GM12878 (cell line): ENCODE data around the gene ALPK1. TPM values are rescaled to one million over a fixed set of nuclear protein-coding genes. Genes with fewer than 3 reads are reported as not detected.
A peak's percentile ranks its signal among the peaks of the same experiment; 100 is the strongest.

Experiments
- ATAC-seq: fragments of 200-7000 bp; cut with Tn5 transposase; 3 replicates; pipeline ENCODE4 v1.9.1; 2020; ENCODE audit warnings: mild to moderate bottlenecking, moderate library complexity
- BruUV-seq: library from RNA; stranded (reverse); fragments of 400-500 nt; replicated peaks from 2 replicates; lab custom pipeline; 2021; lab: Mats Ljungman, UMichigan
- CTCF ChIA-PET: fragments of 300-600 bp; sonication (Branson Sonifier 250); formaldehyde crosslinking; extraction: SDS; loops from one replicate; lab custom pipeline; 2021; ENCODE audit warnings: inconsistent platforms; lab: Yijun Ruan, JAX
- POLR2A ChIA-PET: fragments of 350-600 bp; formaldehyde crosslinking; extraction: SDS; loops from one replicate; lab custom pipeline; 2021; ENCODE audit warnings: inconsistent platforms; lab: Charles Lee
- RAD21 ChIA-PET: fragments of 300-600 bp; sonication (Branson Sonifier 250); formaldehyde crosslinking; loops from one replicate; lab custom pipeline; 2023; ENCODE audit warnings: antibody characterized with exemption; ENCODE audit not compliant: unreplicated experiment; lab: Charles Lee
- SMC1A ChIA-PET: fragments of 300-600 bp; sonication (Branson Sonifier 250); formaldehyde crosslinking; loops from one replicate; lab custom pipeline; 2023; ENCODE audit not compliant: unreplicated experiment, uncharacterized antibody; lab: Charles Lee
- DNase-seq: peaks from one replicate; pipeline ENCODE4 v3.0.0-alpha.2; 2011; ENCODE audit warnings: low read depth, low spot score
- FAIRE-seq: peaks from 3 replicates; lab custom pipeline; 2011; peaks lifted over from hg19 to GRCh38; lab: Jason Lieb, UNC
- H2AFZ ChIP-seq: 2 replicates; pipeline ENCODE4 v1.6.0; 2011; ENCODE audit warnings: low read depth, low read length, control low read depth; ENCODE audit not compliant: control insufficient read depth
- H3K27ac ChIP-seq: 2 replicates; pipeline ENCODE4 v1.5.1; 2011; ENCODE audit warnings: control low read depth; ENCODE audit not compliant: control insufficient read depth, insufficient read depth
- H3K27me3 ChIP-seq, 2 experiments: replicated peaks in 1 of 2; 2 replicates each; pipeline versions ENCODE4 v1.6.0 to v1.6.1; 2011; ENCODE audit warnings: low read length in 1 of 2; ENCODE audit not compliant: control insufficient read depth in 2 of 2, insufficient read depth in 2 of 2
- H3K36me3 ChIP-seq, 2 experiments: 2 replicates each; pipeline ENCODE4 v1.5.1; 2011; ENCODE audit warnings: low read length in 1 of 2; ENCODE audit not compliant: control insufficient read depth in 2 of 2, insufficient read depth in 2 of 2
- H3K4me1 ChIP-seq: 2 replicates; pipeline ENCODE4 v1.6.1; 2011; ENCODE audit warnings: mild to moderate bottlenecking, low read length, moderate library complexity, mixed read lengths; ENCODE audit not compliant: control insufficient read depth, insufficient read depth
- H3K4me2 ChIP-seq: 2 replicates; pipeline ENCODE4 v1.6.0; 2011; ENCODE audit warnings: control low read depth; ENCODE audit not compliant: control insufficient read depth, insufficient read depth
- H3K4me3 ChIP-seq: fragments of 200-600 bp; sonication (generic); 2 replicates; pipeline ENCODE4 v1.5.1; 2016
- H3K79me2 ChIP-seq: 2 replicates; pipeline ENCODE4 v1.6.0; 2011; ENCODE audit warnings: low read length; ENCODE audit not compliant: control insufficient read depth, insufficient read depth
- H3K9ac ChIP-seq: 2 replicates; pipeline ENCODE4 v1.8.0; 2011; ENCODE audit warnings: low read length, control low read depth, mixed read lengths; ENCODE audit not compliant: control insufficient read depth, insufficient read depth
- H3K9me3 ChIP-seq: replicated peaks from 3 replicates; pipeline ENCODE4 v1.5.1; 2011; ENCODE audit warnings: mild to moderate bottlenecking, low read length; ENCODE audit not compliant: control insufficient read depth, insufficient read depth
- H4K20me1 ChIP-seq: 2 replicates; pipeline ENCODE4 v1.6.0; 2011; ENCODE audit not compliant: control insufficient read depth, insufficient read depth
- FOXK2 ChIP-seq: fragments of 450-650 bp; IDR thresholded peaks from 2 replicates; pipeline ENCODE4 v1.6.1; 2017; ENCODE audit warnings: mild to moderate bottlenecking, moderate library complexity
- GABPA ChIP-seq: IDR thresholded peaks from 2 replicates; pipeline ENCODE4 v1.6.1; 2014; ENCODE audit warnings: antibody characterized with exemption, low read depth, mild to moderate bottlenecking, inconsistent platforms
- HDAC6 ChIP-seq: fragments of 200-600 bp; sonication (generic); IDR thresholded peaks from one replicate; pipeline ENCODE4 v1.8.0; 2017; ENCODE audit warnings: antibody characterized with exemption; ENCODE audit not compliant: unreplicated experiment
- MEF2B ChIP-seq: fragments of 450-650 bp; IDR thresholded peaks from 2 replicates; pipeline ENCODE4 v1.6.1; 2018; ENCODE audit warnings: mild to moderate bottlenecking, moderate library complexity; ENCODE audit not compliant: partially characterized antibody, poor library complexity, severe bottlenecking
- NR2F1 ChIP-seq: fragments of 450-650 bp; conservative IDR thresholded peaks from 2 replicates; pipeline ENCODE4 v1.6.1; 2017; ENCODE audit warnings: mild to moderate bottlenecking
- PML ChIP-seq: IDR thresholded peaks from 2 replicates; pipeline ENCODE4 v1.6.1; 2012; ENCODE audit warnings: low read length, inconsistent platforms
- POLR2A ChIP-seq: IDR thresholded peaks from 2 replicates; pipeline ENCODE4 v1.6.1; 2011; ENCODE audit warnings: low read depth, mild to moderate bottlenecking, low read length
- POLR2AphosphoS5 ChIP-seq: IDR thresholded peaks from 2 replicates; pipeline ENCODE4 v1.6.1; 2011; ENCODE audit warnings: mild to moderate bottlenecking, low read length, inconsistent platforms
- SMAD5 ChIP-seq: IDR thresholded peaks from 2 replicates; pipeline ENCODE4 v1.6.1; 2016; ENCODE audit warnings: antibody characterized with exemption, low read depth
- ZSCAN29 ChIP-seq: fragments of 450-650 bp; IDR thresholded peaks from 2 replicates; pipeline ENCODE4 v1.6.1; 2017; ENCODE audit warnings: mild to moderate bottlenecking, moderate library complexity
- WGBS: methylation state at CpG from one replicate; pipeline ENCODE4 v1.1.6; 2016; ENCODE audit warnings: low lambda C conversion rate; ENCODE audit not compliant: insufficient replicate concordance, insufficient coverage; ENCODE audit errors: missing lambda C conversion rate; 5-methylcytosine and 5-hydroxymethylcytosine counted together
- in situ Hi-C: fragments of 300-500 bp; cut with MboI; formaldehyde crosslinking; loops from 9 replicates; pipeline ENCODE4 v1.14.3; 2018; ENCODE audit warnings: mixed read lengths
- intact Hi-C: fragments of 100-400 bp; cut with micrococcal nuclease; formaldehyde crosslinking; loops from one replicate; pipeline ENCODE4 v1.14.2; 2022; ENCODE audit not compliant: unreplicated experiment
- polyA plus RNA-seq, 11 experiments: library from polyadenylated mRNA; depleted of rRNA in 4 of 11; unstranded in 6 of 11; stranded (reverse) in 5 of 11; fragments of >200 nt; fragmentation: Nextera tagmentation in 4 of 11; fragmentation: Illumina TruSeq in 1 of 11; extraction: Ambion mirVana in 4 of 11; extraction: Trizol in 1 of 11; gene quantifications; 1 replicate in 1 of 11; 2 replicates in 10 of 11; pipeline versions ENCODE4 v1.2.1 to v1.2.3, GENCODE V29; 2011 to 2016; ENCODE audit warnings: inconsistent platforms in 2 of 11, missing spikeins in 2 of 11, low read depth in 1 of 11
- total RNA-seq, 4 experiments: library from RNA; depleted of rRNA in 3 of 4; stranded (reverse); fragments of >200 nt in 3 of 4; fragmentation: Illumina TruSeq in 1 of 4; extraction: Trizol in 1 of 4; gene quantifications; 2 replicates each; pipeline versions ENCODE4 v1.2.1 to v1.2.3, GENCODE V29; 2013 to 2021
- TF ChIP-seq, protein P1 (sequence below): fragments of 450-650 bp; IDR thresholded peaks from 2 replicates; pipeline ENCODE4 v1.6.1; 2016; ENCODE audit warnings: mild to moderate bottlenecking, moderate library complexity, borderline replicate concordance
- TF ChIP-seq, protein P2 (sequence below): fragments of 450-650 bp; formaldehyde crosslinking; IDR thresholded peaks from 2 replicates; pipeline ENCODE4 v1.4.0; 2022; ENCODE audit warnings: mild to moderate bottlenecking, moderate library complexity
- TF ChIP-seq, protein P3 (sequence below): fragments of 450-650 bp; IDR thresholded peaks from 2 replicates; pipeline ENCODE4 v1.6.1; 2018; ENCODE audit warnings: borderline replicate concordance, mild to moderate bottlenecking; ENCODE audit not compliant: partially characterized antibody

The ALPK1 gene
- total and polyA plus RNA-seq, 10 of the 15 experiments (the other 5 are each of a cell fraction or from before 2014, with no cell fraction given), result 8.5 to 32.3 (median 22.6) TPM

DNA sequence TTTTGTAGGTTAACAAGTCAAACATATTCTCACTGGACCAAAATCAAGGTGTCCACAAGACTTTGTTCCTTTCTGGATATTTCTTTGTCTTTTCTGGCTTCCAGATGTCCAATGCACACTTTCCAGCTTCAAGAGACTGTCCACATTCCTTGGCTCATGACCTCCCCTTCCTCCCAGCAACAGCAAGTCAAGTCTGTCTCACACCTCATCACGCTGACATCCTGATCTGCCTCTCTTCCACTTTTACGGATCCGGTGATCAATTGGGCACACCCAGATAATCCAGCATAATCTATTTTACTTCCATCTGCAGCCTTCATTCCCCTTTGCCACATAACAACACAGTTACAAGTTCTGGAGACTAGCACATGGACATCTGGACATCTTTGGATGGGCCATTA, 21.1 kb upstream of the ALPK1 start:
- Histone ChIP-seq H3K4me3 (peak overlapping the region; percentile 2; the same call in 1 of the 2 replicates), H3K9me3 (no peaks in the 10 kb centered on the region; the same call in 2 of the 3 replicates), H3K9ac (no peak overlapping the region; the same call in 1 of the 2 replicates), H2AFZ (no peak overlapping the region), H3K27ac (0 out of 2 replicates have a peak overlapping the region, but pooled peaks have one; percentile 13), H3K79me2 (peaks cover 81% of the 10 kb centered on the region), H3K4me2 (peak overlapping the region; percentile 24; the same call in 1 of the 2 replicates), H3K36me3 (peaks cover 8 to 25% of the 10 kb centered on the region in 2 experiments), H3K27me3 (no peaks in the 10 kb centered on the region), H3K4me1 (peaks cover 30% of the 10 kb centered on the region), H4K20me1 (no peaks in the 10 kb centered on the region)
- intact Hi-C loops, result no loop called here
- ChIA-PET CTCF (interaction anchor here (1.1 kb wide), 1 partner anchor 44 kb away, joined by 3 read pairs; no protein-coding TSS in a partner anchor), SMC1A (interaction anchor here (1.4 to 22.9 kb wide), 5 partner anchors 12 to 45 kb away, joined by 4 to 247 read pairs (median 16); partner anchors contain the start of genes AP1AR and TIFA), RAD21 (interaction anchor here (1.8 to 14.1 kb wide), 3 partner anchors 12 to 44 kb away, joined by 5 to 151 read pairs (median 25); no protein-coding TSS in a partner anchor), POLR2A (interaction anchor here (1.0 to 2.3 kb wide), 3 partner anchors 11 to 44 kb away, joined by 3 to 15 read pairs (median 3); partner anchors contain the start of genes ALPK1 and TIFA)
- 98% methylated on average over 3 of the region's 3 CpGs for WGBS
- DNase-seq (no peak), FAIRE-seq (no peak), ATAC-seq (no peak)
- BruUV-seq, result no TSS peak
- in situ Hi-C loops, result no loop called here
- TF ChIP-seq HDAC6, result no peak
- TF ChIP-seq, protein P1, sequence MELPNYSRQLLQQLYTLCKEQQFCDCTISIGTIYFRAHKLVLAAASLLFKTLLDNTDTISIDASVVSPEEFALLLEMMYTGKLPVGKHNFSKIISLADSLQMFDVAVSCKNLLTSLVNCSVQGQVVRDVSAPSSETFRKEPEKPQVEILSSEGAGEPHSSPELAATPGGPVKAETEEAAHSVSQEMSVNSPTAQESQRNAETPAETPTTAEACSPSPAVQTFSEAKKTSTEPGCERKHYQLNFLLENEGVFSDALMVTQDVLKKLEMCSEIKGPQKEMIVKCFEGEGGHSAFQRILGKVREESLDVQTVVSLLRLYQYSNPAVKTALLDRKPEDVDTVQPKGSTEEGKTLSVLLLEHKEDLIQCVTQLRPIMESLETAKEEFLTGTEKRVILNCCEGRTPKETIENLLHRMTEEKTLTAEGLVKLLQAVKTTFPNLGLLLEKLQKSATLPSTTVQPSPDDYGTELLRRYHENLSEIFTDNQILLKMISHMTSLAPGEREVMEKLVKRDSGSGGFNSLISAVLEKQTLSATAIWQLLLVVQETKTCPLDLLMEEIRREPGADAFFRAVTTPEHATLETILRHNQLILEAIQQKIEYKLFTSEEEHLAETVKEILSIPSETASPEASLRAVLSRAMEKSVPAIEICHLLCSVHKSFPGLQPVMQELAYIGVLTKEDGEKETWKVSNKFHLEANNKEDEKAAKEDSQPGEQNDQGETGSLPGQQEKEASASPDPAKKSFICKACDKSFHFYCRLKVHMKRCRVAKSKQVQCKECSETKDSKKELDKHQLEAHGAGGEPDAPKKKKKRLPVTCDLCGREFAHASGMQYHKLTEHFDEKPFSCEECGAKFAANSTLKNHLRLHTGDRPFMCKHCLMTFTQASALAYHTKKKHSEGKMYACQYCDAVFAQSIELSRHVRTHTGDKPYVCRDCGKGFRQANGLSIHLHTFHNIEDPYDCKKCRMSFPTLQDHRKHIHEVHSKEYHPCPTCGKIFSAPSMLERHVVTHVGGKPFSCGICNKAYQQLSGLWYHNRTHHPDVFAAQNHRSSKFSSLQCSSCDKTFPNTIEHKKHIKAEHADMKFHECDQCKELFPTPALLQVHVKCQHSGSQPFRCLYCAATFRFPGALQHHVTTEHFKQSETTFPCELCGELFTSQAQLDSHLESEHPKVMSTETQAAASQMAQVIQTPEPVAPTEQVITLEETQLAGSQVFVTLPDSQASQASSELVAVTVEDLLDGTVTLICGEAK, result no peak
- TF ChIP-seq FOXK2, result no peak
- peak; percentile 69; the same call in 1 of the 2 replicates for TF ChIP-seq POLR2AphosphoS5
- TF ChIP-seq MEF2B, result no peak
- no peak for TF ChIP-seq ZSCAN29
- TF ChIP-seq POLR2A, result peak; percentile 46; the same call in 1 of the 2 replicates
- 0 out of 2 replicates have a peak, but pooled peaks have one; percentile 21 for TF ChIP-seq SMAD5
- TF ChIP-seq NR2F1, result no peak
- no peak for TF ChIP-seq PML
- TF ChIP-seq, protein P2, sequence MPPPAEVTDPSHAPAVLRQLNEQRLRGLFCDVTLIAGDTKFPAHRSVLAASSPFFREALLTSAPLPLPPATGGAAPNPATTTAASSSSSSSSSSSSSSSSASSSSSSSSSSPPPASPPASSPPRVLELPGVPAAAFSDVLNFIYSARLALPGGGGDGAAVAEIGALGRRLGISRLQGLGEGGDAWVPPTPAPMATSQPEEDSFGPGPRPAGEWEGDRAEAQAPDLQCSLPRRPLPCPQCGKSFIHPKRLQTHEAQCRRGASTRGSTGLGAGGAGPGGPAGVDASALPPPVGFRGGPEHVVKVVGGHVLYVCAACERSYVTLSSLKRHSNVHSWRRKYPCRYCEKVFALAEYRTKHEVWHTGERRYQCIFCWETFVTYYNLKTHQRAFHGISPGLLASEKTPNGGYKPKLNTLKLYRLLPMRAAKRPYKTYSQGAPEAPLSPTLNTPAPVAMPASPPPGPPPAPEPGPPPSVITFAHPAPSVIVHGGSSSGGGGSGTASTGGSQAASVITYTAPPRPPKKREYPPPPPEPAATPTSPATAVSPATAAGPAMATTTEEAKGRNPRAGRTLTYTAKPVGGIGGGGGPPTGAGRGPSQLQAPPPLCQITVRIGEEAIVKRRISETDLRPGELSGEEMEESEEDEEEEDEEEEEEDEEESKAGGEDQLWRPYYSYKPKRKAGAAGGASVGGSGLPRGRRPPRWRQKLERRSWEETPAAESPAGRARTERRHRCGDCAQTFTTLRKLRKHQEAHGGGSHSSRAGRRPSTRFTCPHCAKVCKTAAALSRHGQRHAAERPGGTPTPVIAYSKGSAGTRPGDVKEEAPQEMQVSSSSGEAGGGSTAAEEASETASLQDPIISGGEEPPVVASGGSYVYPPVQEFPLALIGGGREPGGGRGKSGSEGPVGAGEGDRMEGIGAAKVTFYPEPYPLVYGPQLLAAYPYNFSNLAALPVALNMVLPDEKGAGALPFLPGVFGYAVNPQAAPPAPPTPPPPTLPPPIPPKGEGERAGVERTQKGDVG (CRISPR knock-in tag), result no peak
- TF ChIP-seq, protein P3, sequence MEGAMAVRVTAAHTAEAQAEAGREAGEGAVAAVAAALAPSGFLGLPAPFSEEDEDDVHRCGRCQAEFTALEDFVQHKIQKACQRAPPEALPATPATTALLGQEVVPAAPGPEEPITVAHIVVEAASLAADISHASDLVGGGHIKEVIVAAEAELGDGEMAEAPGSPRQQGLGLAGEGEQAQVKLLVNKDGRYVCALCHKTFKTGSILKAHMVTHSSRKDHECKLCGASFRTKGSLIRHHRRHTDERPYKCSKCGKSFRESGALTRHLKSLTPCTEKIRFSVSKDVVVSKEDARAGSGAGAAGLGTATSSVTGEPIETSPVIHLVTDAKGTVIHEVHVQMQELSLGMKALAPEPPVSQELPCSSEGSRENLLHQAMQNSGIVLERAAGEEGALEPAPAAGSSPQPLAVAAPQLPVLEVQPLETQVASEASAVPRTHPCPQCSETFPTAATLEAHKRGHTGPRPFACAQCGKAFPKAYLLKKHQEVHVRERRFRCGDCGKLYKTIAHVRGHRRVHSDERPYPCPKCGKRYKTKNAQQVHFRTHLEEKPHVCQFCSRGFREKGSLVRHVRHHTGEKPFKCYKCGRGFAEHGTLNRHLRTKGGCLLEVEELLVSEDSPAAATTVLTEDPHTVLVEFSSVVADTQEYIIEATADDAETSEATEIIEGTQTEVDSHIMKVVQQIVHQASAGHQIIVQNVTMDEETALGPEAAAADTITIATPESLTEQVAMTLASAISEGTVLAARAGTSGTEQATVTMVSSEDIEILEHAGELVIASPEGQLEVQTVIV, result no peak
- TF ChIP-seq GABPA, result no peak
